ENCODE measurements around the gene ASRGL1. TPM values are rescaled to one million over a fixed set of nuclear protein-coding genes. Genes with fewer than 3 reads are reported as not detected.
A peak's percentile ranks its signal among the peaks of the same experiment; 100 is the strongest.
"Not testable (repeated sequence)": the region's sequence is repeated elsewhere in the genome, so short reads cannot be mapped to it uniquely, and the experiment has no call there.

Gene ASRGL1
- total RNA-seq, 1 donor, result 1.3 TPM

DNA sequence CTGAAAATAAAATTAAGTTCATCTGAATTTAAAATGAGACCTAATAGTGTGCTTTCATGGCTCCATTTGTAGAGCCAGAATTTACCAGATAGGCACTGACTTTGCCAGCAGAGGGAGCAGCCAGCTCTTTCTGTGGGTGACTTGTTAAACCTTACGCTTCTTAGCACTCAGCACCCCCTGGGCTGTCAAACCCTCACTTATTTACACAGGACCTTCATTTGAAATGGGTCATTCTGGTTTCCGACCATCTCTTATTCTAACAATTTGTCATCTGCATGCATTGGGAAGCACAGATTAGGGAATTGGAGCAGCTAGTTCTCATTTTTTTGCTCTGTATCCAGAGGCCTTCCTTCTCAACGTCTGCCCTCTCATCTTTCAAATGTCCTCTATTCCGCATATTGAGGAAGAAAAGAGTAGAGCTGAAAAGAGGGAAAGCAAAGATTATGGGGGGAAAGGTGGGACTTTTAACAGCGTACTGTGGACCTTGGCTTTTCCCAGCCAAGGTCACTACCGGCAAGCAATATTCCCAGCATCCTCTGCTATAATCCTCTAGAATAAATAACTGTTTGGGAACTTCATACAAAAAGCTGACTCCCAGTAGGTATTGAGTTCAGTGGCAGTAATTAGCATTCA lies 3.1 kb downstream of the ASRGL1 start:
- DNase-seq (ENCODE audit: low read depth), result peak; percentile 57
- H3K4me3 ChIP-seq (ENCODE audit: low read depth, low read length), result no peak overlapping the region
- peak; percentile 80 for TF ChIP-seq CTCF (IDR thresholded peaks at IDR 0.05; ENCODE audit: insufficient read depth, low read depth, low read length)

DNA sequence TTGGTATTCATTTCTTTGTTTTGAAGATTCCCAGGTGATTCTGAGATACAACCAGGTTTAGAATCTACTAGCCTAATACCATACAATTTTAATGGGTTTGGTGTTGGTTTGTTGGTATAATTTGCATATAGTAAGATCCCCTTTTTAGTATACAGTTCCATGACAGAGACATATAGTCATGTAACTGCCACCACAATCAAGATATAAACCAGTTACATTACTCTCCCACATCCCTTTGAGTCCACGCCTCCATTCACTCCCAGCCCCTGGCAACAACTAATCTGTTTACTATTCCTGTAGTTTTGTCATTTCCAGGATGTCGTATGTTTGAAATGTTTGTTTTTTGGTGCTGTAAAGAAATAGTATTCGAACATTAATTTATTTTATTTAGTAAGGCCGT lies 4.3 kb downstream of the ASRGL1 start:
- no peak for TF ChIP-seq CTCF (IDR thresholded peaks at IDR 0.05; ENCODE audit: insufficient read depth, low read depth, low read length)
- no peak overlapping the region for H3K4me3 ChIP-seq (ENCODE audit: low read depth, low read length)
- no peak for DNase-seq (ENCODE audit: low read depth)

GRCh38 chr11:62343646-62344190 lies 6.5 kb downstream of the ASRGL1 start:
- DNase-seq (ENCODE audit: low read depth); H3K4me3 ChIP-seq (ENCODE audit: low read depth, low read length): not testable (repeated sequence)

- no peak for TF ChIP-seq CTCF (IDR thresholded peaks at IDR 0.05; ENCODE audit: insufficient read depth, low read depth, low read length)
Measured at GRCh38 chr11:62344210-62344609, 7.0 kb downstream of the ASRGL1 start.

GRCh38 chr11:62345861-62346260 lies 8.6 kb downstream of the ASRGL1 start:
- no peak overlapping the region for H3K4me3 ChIP-seq (ENCODE audit: low read depth, low read length)
- DNase-seq (ENCODE audit: low read depth), result no peak
- no peak for TF ChIP-seq CTCF (IDR thresholded peaks at IDR 0.05; ENCODE audit: insufficient read depth, low read depth, low read length)

More at GRCh38 chr11:62344210-62344609, 7.0 kb downstream of the ASRGL1 start:
- no peak for DNase-seq (ENCODE audit: low read depth)
- H3K4me3 ChIP-seq (ENCODE audit: low read depth, low read length), result no peak overlapping the region

- DNase-seq (ENCODE audit: low read depth), result no peak
- no peak overlapping the region for H3K4me3 ChIP-seq (ENCODE audit: low read depth, low read length)
- TF ChIP-seq CTCF (IDR thresholded peaks at IDR 0.05; ENCODE audit: insufficient read depth, low read depth, low read length), result no peak
Measured at GRCh38 chr11:62352355-62353336, 15.4 kb downstream of the ASRGL1 start.

- no peak overlapping the region for H3K4me3 ChIP-seq (ENCODE audit: low read depth, low read length)
- no peak for TF ChIP-seq CTCF (IDR thresholded peaks at IDR 0.05; ENCODE audit: insufficient read depth, low read depth, low read length)
- DNase-seq (ENCODE audit: low read depth), result no peak
Measured at GRCh38 chr11:62353841-62354240, 16.6 kb downstream of the ASRGL1 start.
